ENCODE results near the gene C1GALT1.
"Not testable (repeated sequence)": the region's sequence is repeated elsewhere in the genome, so short reads cannot be mapped to it uniquely, and the experiment has no call there.

C1GALT1 gene

GRCh38 chr7:7182156-7183060 lies at the start of gene C1GALT1:
C1GALT1 (plus strand) TSS chr7:7182544; CDS start chr7:7234320, 51,776 bp downstream.
- DNase-seq (ENCODE audit: low read depth): peak; percentile 89

- DNase-seq (ENCODE audit: low read depth): no peak
These were observed 48.3 kb upstream of the C1GALT1 start for GRCh38 chr7:7134046-7134445.

GRCh38 chr7:7135074-7135473 lies 47.3 kb upstream of the C1GALT1 start:
- DNase-seq (ENCODE audit: low read depth): no peak

GRCh38 chr7:7135924-7136323 lies 46.4 kb upstream of the C1GALT1 start:
- DNase-seq (ENCODE audit: low read depth): not testable (repeated sequence)

- DNase-seq (ENCODE audit: low read depth): no peak
These were observed 45.6 kb upstream of the C1GALT1 start for GRCh38 chr7:7136466-7137381.

- DNase-seq (ENCODE audit: low read depth): no peak
These were observed 43.4 kb upstream of the C1GALT1 start for GRCh38 chr7:7138897-7139296.

- DNase-seq (ENCODE audit: low read depth): not testable (repeated sequence)
These were observed 38.9 kb upstream of the C1GALT1 start for GRCh38 chr7:7143404-7143803.

GRCh38 chr7:7145151-7145550 lies 37.2 kb upstream of the C1GALT1 start:
- not testable (repeated sequence) for DNase-seq (ENCODE audit: low read depth)

GRCh38 chr7:7146837-7147236 lies 35.5 kb upstream of the C1GALT1 start:
- DNase-seq (ENCODE audit: low read depth): no peak

GRCh38 chr7:7148798-7149481 lies 33.4 kb upstream of the C1GALT1 start:
- no peak for DNase-seq (ENCODE audit: low read depth)

- no peak for DNase-seq (ENCODE audit: low read depth)
These were observed 31.1 kb upstream of the C1GALT1 start for GRCh38 chr7:7151285-7151684.

- no peak for DNase-seq (ENCODE audit: low read depth)
These were observed 30.5 kb upstream of the C1GALT1 start for GRCh38 chr7:7151865-7152264.

- no peak for DNase-seq (ENCODE audit: low read depth)
These were observed 30.0 kb upstream of the C1GALT1 start for GRCh38 chr7:7152315-7152714.

- DNase-seq (ENCODE audit: low read depth): not testable (repeated sequence)
These were observed 28.0 kb upstream of the C1GALT1 start for GRCh38 chr7:7154355-7154754.

GRCh38 chr7:7156663-7157062 lies 25.7 kb upstream of the C1GALT1 start:
- DNase-seq (ENCODE audit: low read depth): no peak

- peak; percentile 79 for DNase-seq (ENCODE audit: low read depth)
These were observed 25.0 kb upstream of the C1GALT1 start for GRCh38 chr7:7157177-7157886.

GRCh38 chr7:7157887-7158271 lies 24.5 kb upstream of the C1GALT1 start:
- DNase-seq (ENCODE audit: low read depth): peak; percentile 55

- DNase-seq (ENCODE audit: low read depth): no peak
These were observed 23.2 kb upstream of the C1GALT1 start for GRCh38 chr7:7159063-7159658.

- no peak for DNase-seq (ENCODE audit: low read depth)
These were observed 17.8 kb upstream of the C1GALT1 start for GRCh38 chr7:7164591-7164990.

GRCh38 chr7:7165372-7165771 lies 17.0 kb upstream of the C1GALT1 start:
- no peak for DNase-seq (ENCODE audit: low read depth)

- DNase-seq (ENCODE audit: low read depth): no peak
These were observed 16.0 kb upstream of the C1GALT1 start for GRCh38 chr7:7166318-7166717.
